HG02884 (cell line): ENCODE results near the gene POM121L2.
"Not testable (repeated sequence)": the region's sequence is repeated elsewhere in the genome, so short reads cannot be mapped to it uniquely, and the experiment has no call there.

ENCODE experiments used
- ATAC-seq: cut with Tn5 transposase; IDR thresholded peaks from one replicate; pipeline ENCODE4 v1.9.1; 2021; ENCODE audit warnings: mild to moderate bottlenecking, moderate library complexity; ENCODE audit not compliant: unreplicated experiment

The POM121L2 gene

GRCh38 chr6:27294409-27294808 lies 17.7 kb downstream of the POM121L2 start:
- no peak for ATAC-seq

GRCh38 chr6:27293436-27294098 lies 18.5 kb downstream of the POM121L2 start:
- no peak for ATAC-seq

DNA sequence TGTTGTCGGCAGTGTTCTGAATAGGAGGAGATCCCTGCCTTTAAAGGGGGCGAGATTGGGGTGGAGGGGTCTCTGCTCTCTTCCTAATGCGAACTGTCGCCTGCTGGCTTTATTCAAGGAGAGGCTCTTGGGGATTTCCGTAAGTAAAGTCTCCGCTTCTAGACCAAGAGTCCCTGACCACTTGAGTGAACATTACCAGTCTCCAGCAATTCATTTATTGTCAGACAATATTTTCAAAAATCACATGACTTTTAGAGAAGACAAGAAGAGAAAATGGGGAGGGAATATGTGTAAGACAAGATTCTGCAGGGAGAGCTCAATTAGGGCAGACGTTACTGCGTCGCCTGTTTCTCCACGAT lies 21.2 kb downstream of the POM121L2 start:
- no peak for ATAC-seq

DNA sequence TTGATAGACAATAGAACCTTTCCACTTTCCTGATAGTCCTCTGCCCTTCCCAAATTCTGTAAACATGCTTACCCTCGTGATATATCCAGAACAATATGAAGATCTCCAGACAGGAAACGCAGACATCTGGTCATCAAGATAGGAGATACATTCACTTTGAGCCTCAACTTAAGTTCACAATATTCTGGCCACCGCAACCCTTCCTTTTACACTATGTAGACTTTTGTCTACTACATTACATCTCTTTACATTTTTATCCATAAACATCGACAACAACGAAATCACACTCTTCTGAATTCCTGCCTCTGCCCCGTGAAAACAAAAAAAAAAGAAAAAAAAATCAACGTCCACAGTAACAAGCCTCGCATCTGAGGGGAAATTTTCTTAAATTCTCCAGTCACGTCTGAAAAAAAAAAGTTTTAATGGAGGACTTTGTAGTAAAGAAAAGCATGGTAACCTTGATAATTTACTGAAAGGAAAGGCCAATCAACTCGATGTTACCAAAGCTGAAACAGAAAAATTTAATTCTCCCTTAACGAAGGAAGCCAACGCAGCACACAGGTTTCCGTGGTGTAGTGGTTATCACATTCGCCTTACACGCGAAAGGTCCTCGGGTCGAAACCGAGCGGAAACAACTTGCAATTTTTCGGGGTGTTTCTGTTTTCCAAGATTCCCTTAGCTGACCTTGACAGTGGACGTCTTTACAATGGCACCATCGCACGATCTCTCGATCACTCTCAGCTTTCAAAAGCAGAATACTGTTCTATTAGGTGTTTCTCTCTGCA lies 21.8 kb downstream of the POM121L2 start:
- ATAC-seq: no peak

- ATAC-seq: no peak
Measured at GRCh38 chr6:27288136-27289044, 23.7 kb downstream of the POM121L2 start.

- ATAC-seq: no peak
Measured at GRCh38 chr6:27287751-27288135, 24.3 kb downstream of the POM121L2 start.

GRCh38 chr6:27286141-27286540 lies 25.9 kb downstream of the POM121L2 start:
- no peak for ATAC-seq

GRCh38 chr6:27283279-27283678 lies 28.8 kb downstream of the POM121L2 start:
- ATAC-seq: no peak

DNA sequence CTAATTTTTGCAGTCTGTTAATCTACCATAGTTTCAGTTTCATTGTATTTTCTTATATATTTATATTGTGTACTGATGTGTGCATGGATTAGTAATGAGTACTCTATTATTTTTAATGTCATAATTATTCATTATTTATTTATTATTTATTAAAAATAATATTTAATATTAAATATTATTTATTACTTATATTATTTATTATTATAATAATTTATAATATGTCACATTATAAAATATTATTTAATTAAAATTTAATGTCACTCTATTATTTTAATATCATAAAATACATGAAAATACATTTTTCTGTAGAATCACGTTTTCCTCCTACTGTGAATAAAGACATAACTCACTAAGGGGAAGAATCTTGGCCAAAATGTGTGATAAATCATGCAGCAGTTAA lies 30.5 kb downstream of the POM121L2 start:
- ATAC-seq: no peak

DNA sequence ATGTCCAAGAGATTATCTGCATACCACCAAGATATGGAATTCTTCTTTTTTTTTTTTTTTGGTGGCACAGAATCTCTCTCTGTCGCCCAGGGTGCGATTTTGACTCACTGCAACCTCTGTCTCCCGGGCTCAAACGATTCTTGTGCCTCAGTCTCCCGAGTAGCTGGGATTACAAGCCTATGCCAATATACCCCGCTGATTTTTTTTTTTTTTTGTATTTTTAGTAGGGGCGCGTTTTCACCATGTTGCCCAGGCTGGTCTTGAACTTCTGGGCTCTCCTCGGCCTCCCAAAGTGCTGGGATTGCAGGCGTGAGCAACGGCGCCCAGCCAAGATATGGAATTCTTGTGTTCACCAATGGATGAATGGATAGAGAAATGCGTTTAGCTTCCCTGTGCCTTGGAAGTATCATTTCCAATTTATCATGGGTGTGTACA lies 31.0 kb downstream of the POM121L2 start:
- no peak for ATAC-seq

DNA sequence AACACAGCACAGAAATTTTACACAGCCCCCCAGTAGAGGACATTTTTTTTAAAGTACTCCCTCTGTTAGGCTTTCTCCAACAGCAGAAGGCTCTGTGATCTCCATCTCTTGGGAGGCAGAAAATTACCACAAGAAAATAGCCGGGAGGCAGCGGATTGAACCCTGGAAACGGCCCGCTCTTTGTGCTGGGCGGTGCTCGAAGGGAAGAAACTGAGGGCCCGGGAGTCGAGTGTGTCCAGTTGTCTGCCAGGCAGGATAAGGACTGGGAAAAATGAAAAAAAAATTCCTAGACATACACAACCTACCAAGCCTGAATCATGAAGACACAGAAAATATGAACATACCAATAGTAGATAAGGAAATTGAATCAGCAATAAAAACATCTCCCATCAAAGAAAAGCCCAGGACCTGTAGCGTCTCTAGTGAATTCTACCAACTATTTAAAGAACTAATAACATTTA lies 31.5 kb downstream of the POM121L2 start:
- no peak for ATAC-seq

DNA sequence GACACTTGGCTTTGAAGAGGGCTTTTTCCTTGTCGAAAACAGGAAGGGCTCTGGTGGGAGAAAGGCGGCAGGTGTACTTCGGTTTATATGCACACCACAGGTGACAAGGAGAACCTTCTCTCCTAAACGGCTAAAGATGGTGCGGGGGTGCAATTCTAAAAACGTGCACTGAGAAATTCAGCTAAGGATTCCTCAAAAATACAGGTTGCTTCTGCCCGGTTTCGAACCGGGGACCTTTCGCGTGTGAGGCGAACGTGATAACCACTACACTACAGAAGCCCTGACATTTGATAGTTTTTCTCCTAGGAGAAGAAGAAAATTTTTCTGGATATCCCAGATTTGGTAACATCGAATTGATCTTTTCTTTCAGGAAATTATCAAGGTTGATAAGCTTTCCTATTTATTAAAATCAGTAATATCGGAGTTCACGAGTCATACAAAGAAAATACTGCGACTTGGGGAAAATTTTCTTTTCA lies 32.0 kb downstream of the POM121L2 start:
- no peak for ATAC-seq

- no peak for ATAC-seq
Measured at GRCh38 chr6:27279513-27280063, 32.5 kb downstream of the POM121L2 start.

DNA sequence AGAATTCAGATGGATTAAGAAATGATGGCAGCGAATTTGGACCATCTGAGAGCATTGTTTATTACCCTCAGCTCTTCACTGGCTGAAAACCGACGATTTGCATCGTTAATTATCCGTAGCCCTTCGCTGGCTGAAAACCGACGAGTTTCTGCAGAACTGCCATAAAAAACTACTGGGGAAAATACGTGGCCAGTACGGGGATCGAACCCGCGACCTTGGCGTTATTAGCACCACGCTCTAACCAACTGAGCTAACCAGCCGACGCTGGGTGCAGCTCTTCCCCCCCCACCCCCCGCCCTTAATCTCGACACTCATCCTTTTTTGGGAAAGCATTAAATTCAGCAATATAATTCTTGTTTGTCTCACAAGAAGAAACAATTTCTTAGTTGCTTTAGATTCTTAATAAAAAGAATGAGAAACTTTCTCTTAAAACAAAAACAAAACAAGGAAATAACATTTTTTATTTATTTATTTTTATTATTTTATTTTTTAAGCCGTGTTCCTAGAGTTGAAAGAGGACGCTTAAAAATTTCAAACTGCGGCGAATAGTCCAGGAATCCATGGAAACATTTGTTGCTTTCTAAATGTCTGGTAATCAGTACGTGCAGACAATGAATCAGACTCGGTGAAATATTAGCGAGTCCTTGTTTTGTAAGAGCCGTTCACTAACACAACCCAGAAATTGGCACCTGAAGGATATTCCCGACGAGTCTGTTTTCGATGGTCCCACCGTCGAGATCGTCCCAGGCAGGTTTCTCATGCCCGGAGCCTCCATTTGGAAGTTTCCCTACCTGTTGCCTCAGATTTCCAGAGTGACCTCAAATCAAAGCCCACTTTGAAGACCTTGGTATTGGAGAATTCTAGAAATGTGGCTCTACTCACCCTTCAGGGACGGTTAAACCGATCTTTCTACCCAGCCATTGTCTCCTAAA lies 36.8 kb downstream of the POM121L2 start:
- ATAC-seq: no peak

- ATAC-seq: no peak
Measured at GRCh38 chr6:27273783-27274182, 38.3 kb downstream of the POM121L2 start.

DNA sequence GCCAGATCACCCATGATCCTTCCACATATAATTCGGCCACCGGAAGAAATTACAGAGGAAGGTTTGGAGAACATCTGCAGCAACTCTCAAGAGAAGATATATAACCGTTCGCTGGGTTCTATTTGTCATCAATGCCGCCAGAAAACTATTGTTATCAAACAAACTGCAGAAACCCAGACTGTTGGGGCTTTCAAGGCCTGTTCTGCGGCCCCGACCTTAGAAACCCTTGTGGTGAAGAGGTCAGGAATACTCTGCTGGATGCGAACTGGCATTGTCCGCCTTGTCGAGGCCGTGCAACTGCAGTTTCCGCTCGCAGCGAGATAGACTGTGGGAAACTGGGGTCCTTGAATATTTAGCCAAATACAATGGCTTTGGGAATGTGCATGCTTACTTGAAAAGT lies 43.3 kb downstream of the POM121L2 start:
- ATAC-seq: no peak

DNA sequence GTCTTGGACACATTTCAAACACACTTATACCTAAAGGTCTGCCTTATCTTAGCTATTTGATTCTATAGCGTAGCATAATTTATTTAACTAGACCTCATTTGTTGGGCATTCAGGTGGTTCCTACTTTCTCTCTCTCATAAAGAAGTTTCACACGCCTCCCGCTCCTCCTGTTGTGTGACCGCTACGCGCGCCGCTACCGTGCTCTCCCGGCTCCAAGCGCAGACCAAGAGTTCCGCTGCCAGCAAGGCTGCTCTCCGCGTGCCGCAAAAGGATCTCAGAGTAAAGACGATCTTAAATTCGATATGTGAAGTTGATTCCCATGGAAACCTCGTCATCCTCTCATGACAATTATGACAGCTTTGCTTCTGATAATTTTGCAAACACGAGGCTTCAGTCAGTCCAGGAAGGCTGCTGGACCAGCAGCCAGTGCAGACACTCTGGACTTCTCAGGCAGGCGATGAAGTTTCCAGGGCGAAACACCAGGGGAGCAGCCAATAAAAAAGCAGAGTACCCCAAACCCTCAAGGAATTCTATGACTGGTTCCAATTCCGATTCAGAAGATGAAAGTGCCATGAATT lies 44.1 kb downstream of the POM121L2 start:
- no peak for ATAC-seq

DNA sequence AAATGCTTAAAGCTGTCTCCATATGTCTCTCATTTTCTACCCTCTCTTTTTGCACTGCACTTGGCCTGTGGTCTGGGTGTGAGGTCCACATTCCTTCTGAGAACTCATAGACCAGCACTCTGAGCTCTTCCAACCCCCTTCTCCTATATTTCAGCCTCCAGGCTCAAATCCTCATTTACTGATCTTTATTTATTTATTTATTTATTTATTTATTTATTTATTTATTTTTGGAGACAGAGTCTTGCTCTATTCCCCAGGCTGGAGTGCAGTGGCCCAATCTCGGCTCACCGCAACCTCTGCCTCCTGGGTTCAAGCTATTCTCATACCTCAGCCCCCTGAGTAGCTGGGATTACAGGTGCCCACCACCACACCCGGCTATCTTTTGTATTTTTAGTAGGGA lies 45.1 kb downstream of the POM121L2 start:
- ATAC-seq: not testable (repeated sequence)

GRCh38 chr6:27263886-27264285 lies 48.2 kb downstream of the POM121L2 start:
- ATAC-seq: no peak
